ENCODE data around the gene CBLB.

DNA sequence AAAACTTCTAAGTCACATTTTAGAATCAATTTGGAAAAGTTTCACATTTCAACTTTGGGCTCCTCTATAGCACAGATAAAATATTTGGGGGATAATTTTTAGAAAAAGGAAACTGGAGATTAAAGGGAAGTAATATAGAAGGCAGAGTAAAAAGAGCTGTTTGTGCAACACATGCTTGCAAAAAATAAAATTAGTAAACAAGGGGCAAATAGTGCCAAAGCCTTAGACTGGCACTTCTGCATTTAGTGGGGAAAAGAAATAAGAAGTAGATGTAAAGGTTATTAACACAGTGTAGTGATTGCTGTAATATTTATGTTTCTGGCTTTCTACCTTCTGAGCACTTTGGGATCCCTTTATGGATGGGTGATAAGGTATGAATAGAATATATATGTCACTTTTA lies 246.6 kb downstream of the CBLB start:
- TF ChIP-seq CTCF (conservative IDR thresholded peaks at IDR 0.05; ENCODE audit: low read length) (no peak), EZH2phosphoT487 (IDR thresholded peaks at IDR 0.05; ENCODE audit: borderline replicate concordance, low read depth, low read length) (no peak)

Measured in OCI-LY7 (cell line).